ENCODE measurements around the gene NEDD4L. TPM values are rescaled to one million over a fixed set of nuclear protein-coding genes. Genes with fewer than 3 reads are reported as not detected.

NEDD4L gene
- total RNA-seq, 1 donor from 2014 or later: 99.5 TPM

Other genes starting within 250 kb of the NEDD4L start
- gene ATP8B1, start 240.9 kb upstream of the NEDD4L start, total RNA-seq: 125 TPM

Data from mucosa of gallbladder (tissue), 1 donor.